Duodenal mucosa (tissue), 2 donors: Measurements from ENCODE around the gene RAB11FIP4.

Experiments
- H3K27ac ChIP-seq: one replicate; pipeline ENCODE4 v1.7.0; 2013; ENCODE audit warnings: low read depth, low read length
- H3K27me3 ChIP-seq, 2 donors: one replicate each; pipeline ENCODE4 v1.7.0; 2013; ENCODE audit warnings: low read length in 2 of 2, control low read depth in 1 of 2; ENCODE audit not compliant: insufficient read depth in 2 of 2, control insufficient read depth in 1 of 2
- H3K36me3 ChIP-seq, 2 donors: one replicate each; pipeline ENCODE4 v1.7.0; 2013; ENCODE audit warnings: low read length in 2 of 2, control low read depth in 1 of 2; ENCODE audit not compliant: insufficient read depth in 2 of 2, control insufficient read depth in 1 of 2
- H3K4me1 ChIP-seq, 2 donors: one replicate each; pipeline ENCODE4 v1.7.0; 2013; ENCODE audit warnings: low read length in 2 of 2, control low read depth in 1 of 2; ENCODE audit not compliant: insufficient read depth in 2 of 2, control insufficient read depth in 1 of 2
- H3K4me3 ChIP-seq, 2 donors: one replicate each; pipeline ENCODE4 v1.7.0; 2013; ENCODE audit warnings: low read length in 2 of 2, low read depth in 1 of 2
- H3K9ac ChIP-seq, 2 donors: one replicate each; pipeline ENCODE4 v1.7.0; 2013; ENCODE audit warnings: low read length in 2 of 2, low read depth in 1 of 2
- H3K9me3 ChIP-seq, 2 donors: one replicate each; pipeline ENCODE4 v1.7.0; 2013; ENCODE audit warnings: low read length in 2 of 2, control low read depth in 1 of 2; ENCODE audit not compliant: control insufficient read depth in 1 of 2

RAB11FIP4 gene

GRCh38 chr17:31521632-31522283 lies 130.3 kb downstream of the RAB11FIP4 start:
- H3K4me1 ChIP-seq, result peaks cover 0 to 9% of the 10 kb centered on the region in 2 donors
- H3K27me3 ChIP-seq, result no peaks in the 10 kb centered on the region
- no peak overlapping the region for H3K9ac ChIP-seq
- H3K4me3 ChIP-seq, result no peak overlapping the region
- no peaks in the 10 kb centered on the region for H3K9me3 ChIP-seq
- peaks cover 30 to 54% of the 10 kb centered on the region in 2 donors for H3K36me3 ChIP-seq
- H3K27ac ChIP-seq, result no peak overlapping the region

- Histone ChIP-seq H3K9ac (no peak overlapping the region), H3K27ac (no peak overlapping the region), H3K9me3 (no peaks in the 10 kb centered on the region), H3K27me3 (no peaks in the 10 kb centered on the region), H3K36me3 (peaks cover 30 to 61% of the 10 kb centered on the region in 2 donors), H3K4me1 (peaks cover 0 to 9% of the 10 kb centered on the region in 2 donors), H3K4me3 (no peak overlapping the region)
Measured at GRCh38 chr17:31522284-31522931, 130.9 kb downstream of the RAB11FIP4 start.

DNA sequence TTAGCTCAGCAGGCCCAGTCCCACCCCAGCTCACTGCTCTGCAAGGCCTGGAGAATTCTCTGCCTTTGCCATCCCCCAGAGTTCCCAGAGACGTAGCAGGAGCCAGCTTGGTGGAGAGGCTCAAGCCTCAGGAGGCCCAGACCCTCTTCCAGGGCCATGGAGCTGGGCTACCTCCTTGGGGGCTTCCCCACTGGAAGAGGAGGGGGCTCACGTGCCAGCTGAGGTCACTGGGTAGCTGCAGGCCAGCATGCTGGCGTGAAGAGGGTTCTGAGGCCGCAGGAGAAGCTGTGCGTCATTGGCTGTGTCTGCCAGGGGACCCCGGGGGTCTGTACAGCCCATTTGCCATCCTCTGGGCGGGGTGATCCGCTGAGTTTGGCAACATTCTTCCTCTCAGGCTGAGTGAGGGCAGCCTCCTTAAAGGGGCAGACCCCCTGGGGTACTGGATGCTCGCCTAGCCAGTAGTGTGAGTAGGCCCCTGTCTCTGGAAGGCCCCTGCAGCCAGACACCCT lies 131.6 kb downstream of the RAB11FIP4 start:
- no peak overlapping the region for H3K27ac ChIP-seq
- peaks cover 31 to 65% of the 10 kb centered on the region in 2 donors for H3K36me3 ChIP-seq
- H3K9ac ChIP-seq, result no peak overlapping the region
- peaks cover 0 to 9% of the 10 kb centered on the region in 2 donors for H3K4me1 ChIP-seq
- H3K9me3 ChIP-seq, result no peaks in the 10 kb centered on the region
- H3K27me3 ChIP-seq, result no peaks in the 10 kb centered on the region
- no peak overlapping the region for H3K4me3 ChIP-seq

GRCh38 chr17:31523862-31524730 lies 132.6 kb downstream of the RAB11FIP4 start:
- Histone ChIP-seq H3K9me3 (no peaks in the 10 kb centered on the region), H3K27ac (no peak overlapping the region), H3K27me3 (no peaks in the 10 kb centered on the region), H3K4me1 (peaks cover 0 to 9% of the 10 kb centered on the region in 2 donors), H3K9ac (no peak overlapping the region), H3K4me3 (no peak overlapping the region), H3K36me3 (peaks cover 39 to 73% of the 10 kb centered on the region in 2 donors)

DNA sequence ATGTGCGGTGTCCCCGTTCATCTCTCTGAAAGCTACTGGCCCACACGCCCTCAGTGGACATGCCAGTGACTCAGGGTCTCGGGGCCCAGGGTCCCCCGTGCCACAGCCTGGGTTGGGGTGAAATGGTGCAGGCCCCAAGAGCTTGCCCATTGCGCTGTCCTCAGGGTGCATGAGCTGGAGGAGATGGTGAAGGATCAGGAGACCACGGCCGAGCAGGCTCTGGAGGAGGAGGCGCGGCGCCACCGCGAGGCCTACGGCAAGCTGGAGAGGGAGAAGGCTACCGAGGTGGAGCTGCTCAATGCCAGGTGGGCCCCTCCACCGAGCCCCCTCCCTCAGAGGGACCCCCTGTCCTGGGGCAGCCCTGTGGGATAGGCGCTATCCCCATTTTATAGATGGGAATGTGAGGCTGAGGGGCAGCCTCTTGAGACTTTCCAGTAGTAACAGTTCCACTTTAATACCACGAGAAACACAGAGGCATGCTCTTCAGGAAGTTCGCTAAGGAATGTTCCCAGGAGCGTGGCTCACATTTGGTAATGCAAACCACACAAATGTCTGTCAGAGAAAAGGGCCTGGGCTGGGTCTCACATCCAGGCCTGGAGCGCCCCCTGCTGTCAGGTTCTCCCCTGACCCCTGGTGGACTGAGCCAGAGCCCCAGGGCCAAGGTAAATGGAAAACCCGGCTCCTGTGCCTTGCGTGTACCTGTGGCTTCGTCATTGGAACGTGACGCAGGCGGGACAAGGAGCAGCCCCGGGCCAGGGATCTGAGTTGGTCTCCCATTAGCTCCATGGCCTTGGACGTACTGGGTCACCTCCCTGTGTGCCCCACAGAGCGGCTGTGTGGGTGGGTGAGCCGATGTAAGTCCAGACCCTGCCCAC lies 133.7 kb downstream of the RAB11FIP4 start:
- Histone ChIP-seq H3K27me3 (no peaks in the 10 kb centered on the region), H3K4me3 (no peak overlapping the region), H3K36me3 (peaks cover 41 to 78% of the 10 kb centered on the region in 2 donors), H3K9me3 (no peaks in the 10 kb centered on the region), H3K4me1 (peaks cover 0 to 9% of the 10 kb centered on the region in 2 donors), H3K9ac (no peak overlapping the region), H3K27ac (no peak overlapping the region)

DNA sequence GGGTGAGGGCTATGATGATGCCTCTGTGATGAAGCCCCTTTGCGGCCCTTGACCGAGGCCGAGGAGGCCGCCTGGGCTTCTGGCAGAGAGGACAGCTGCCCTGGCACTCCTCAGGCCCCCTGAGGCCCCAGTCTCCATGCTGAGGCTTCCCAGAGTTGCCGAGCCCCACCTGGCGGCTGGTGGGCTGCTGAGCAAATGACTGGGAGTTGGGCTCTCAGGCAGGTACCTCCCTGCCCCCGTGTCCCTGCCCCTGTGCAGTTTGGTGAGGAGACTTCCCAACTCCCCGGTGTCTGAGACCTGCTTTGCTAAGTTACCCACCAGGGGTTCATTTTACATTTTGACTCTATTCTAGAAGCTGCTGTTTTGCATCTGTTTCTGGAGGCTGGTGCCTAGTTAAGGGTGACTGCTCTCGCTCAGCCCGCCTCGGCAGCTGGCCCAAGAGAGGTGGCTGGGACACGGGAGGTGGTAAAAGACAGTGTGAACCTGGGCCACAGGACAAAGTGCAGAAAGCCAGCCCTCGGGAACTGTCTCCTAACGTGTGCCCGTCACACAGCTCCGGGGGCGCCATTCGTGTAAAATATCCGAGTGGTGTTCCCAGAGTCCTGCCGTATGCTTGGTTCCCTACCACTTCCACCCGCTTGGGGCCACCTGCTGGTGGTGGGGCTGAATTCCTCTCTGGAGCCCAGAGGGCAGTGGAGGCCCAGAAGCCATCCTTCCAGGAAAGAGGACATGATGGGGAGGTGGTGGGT lies 134.5 kb downstream of the RAB11FIP4 start:
- Histone ChIP-seq H3K27me3 (no peaks in the 10 kb centered on the region), H3K4me1 (peaks cover 0 to 9% of the 10 kb centered on the region in 2 donors), H3K4me3 (no peak overlapping the region), H3K9ac (no peak overlapping the region), H3K9me3 (no peaks in the 10 kb centered on the region), H3K27ac (no peak overlapping the region), H3K36me3 (peaks cover 44 to 85% of the 10 kb centered on the region in 2 donors)

GRCh38 chr17:31527606-31528005 lies 136.1 kb downstream of the RAB11FIP4 start:
- Histone ChIP-seq H3K36me3 (peaks cover 53 to 87% of the 10 kb centered on the region in 2 donors), H3K27me3 (no peaks in the 10 kb centered on the region), H3K4me3 (no peak overlapping the region), H3K27ac (no peak overlapping the region), H3K4me1 (peaks cover 0 to 4% of the 10 kb centered on the region in 2 donors), H3K9ac (no peak overlapping the region), H3K9me3 (no peaks in the 10 kb centered on the region)

- H3K9me3 ChIP-seq, result no peaks in the 10 kb centered on the region
- H3K36me3 ChIP-seq, result peaks cover 51 to 80% of the 10 kb centered on the region in 2 donors
- no peaks in the 10 kb centered on the region for H3K27me3 ChIP-seq
- H3K9ac ChIP-seq, result no peak overlapping the region
- peaks cover 0 to 4% of the 10 kb centered on the region in 2 donors for H3K4me1 ChIP-seq
- no peak overlapping the region for H3K4me3 ChIP-seq
- no peak overlapping the region for H3K27ac ChIP-seq
Measured at GRCh38 chr17:31528291-31528874, 136.9 kb downstream of the RAB11FIP4 start.
